ENCODE results near the gene MATN1.

DNA sequence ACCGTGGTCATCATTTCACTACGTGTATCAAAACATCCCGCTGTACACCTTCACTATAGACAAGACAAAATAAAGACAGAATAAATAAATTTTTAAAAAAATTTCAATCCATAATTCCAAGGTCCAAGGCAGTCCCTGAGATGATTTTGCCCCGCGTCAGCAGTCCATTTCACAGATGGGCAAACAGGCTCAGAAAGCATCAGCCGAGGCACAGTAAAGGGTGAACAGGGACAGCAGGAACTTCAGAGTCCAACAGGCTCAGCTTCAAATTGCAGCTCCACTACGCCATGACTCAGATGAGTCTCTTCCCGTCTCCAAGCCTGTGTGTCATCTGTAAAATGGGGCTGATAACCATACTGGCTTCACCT lies 15.0 kb downstream of the MATN1 start:
- TF ChIP-seq POLR2A (IDR thresholded peaks at IDR 0.05) (no peak), EP300 (IDR thresholded peaks at IDR 0.05) (no peak), POLR2AphosphoS5 (IDR thresholded peaks at IDR 0.05) (no peak)
- TF ChIP-seq, protein P1, sequence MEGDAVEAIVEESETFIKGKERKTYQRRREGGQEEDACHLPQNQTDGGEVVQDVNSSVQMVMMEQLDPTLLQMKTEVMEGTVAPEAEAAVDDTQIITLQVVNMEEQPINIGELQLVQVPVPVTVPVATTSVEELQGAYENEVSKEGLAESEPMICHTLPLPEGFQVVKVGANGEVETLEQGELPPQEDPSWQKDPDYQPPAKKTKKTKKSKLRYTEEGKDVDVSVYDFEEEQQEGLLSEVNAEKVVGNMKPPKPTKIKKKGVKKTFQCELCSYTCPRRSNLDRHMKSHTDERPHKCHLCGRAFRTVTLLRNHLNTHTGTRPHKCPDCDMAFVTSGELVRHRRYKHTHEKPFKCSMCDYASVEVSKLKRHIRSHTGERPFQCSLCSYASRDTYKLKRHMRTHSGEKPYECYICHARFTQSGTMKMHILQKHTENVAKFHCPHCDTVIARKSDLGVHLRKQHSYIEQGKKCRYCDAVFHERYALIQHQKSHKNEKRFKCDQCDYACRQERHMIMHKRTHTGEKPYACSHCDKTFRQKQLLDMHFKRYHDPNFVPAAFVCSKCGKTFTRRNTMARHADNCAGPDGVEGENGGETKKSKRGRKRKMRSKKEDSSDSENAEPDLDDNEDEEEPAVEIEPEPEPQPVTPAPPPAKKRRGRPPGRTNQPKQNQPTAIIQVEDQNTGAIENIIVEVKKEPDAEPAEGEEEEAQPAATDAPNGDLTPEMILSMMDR (IDR thresholded peaks at IDR 0.05): no peak

All from suprapubic skin (tissue), 4 donors.